ENCODE measurements around the gene CYP19A1. TPM values are rescaled to one million over a fixed set of nuclear protein-coding genes. Genes with fewer than 3 reads are reported as not detected.

Gene CYP19A1
- total RNA-seq, 4 donors from 2014 or later: 0.38 TPM; not detected in 3

DNA sequence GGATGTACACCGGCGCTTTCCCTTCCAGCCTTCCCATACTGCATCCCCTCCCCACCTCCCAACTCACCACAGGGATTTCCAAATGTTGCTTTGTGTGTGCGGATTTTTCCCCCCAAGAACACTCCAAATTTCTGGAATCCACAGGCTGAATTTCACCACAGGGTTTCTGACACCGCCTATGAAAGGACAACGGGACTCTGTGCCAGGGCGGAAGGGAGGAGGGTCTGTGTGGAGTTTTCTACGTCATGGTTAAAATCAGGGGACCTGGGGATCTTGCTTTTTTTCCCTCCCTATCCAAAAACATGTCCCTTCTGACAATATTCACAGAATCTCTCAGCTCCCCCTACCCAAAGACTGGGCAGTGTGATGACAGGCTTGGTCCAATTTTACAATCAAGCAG is 14.6 kb downstream of the CYP19A1 start:
- no peak for TF ChIP-seq POLR2A (IDR thresholded peaks at IDR 0.05)
- TF ChIP-seq, protein P1, sequence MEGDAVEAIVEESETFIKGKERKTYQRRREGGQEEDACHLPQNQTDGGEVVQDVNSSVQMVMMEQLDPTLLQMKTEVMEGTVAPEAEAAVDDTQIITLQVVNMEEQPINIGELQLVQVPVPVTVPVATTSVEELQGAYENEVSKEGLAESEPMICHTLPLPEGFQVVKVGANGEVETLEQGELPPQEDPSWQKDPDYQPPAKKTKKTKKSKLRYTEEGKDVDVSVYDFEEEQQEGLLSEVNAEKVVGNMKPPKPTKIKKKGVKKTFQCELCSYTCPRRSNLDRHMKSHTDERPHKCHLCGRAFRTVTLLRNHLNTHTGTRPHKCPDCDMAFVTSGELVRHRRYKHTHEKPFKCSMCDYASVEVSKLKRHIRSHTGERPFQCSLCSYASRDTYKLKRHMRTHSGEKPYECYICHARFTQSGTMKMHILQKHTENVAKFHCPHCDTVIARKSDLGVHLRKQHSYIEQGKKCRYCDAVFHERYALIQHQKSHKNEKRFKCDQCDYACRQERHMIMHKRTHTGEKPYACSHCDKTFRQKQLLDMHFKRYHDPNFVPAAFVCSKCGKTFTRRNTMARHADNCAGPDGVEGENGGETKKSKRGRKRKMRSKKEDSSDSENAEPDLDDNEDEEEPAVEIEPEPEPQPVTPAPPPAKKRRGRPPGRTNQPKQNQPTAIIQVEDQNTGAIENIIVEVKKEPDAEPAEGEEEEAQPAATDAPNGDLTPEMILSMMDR (IDR thresholded peaks at IDR 0.05): no peak
- no peaks in the 10 kb centered on the region for H3K36me3 ChIP-seq
- DNase-seq: no peak
- H3K27me3 ChIP-seq: peaks cover 0 to 19% (median 0%) of the 10 kb centered on the region in 4 donors
- H3K4me3 ChIP-seq: no peak overlapping the region
- no peaks in the 10 kb centered on the region for H3K4me1 ChIP-seq
- H3K27ac ChIP-seq: no peak overlapping the region
- no peaks in the 10 kb centered on the region for H3K9me3 ChIP-seq
- intact Hi-C loops (cut with DNase I): no loop called here
- 85 to 100% methylated on average over 2 to 6 of the region's 7 CpGs for WGBS, 2 donors

DNA sequence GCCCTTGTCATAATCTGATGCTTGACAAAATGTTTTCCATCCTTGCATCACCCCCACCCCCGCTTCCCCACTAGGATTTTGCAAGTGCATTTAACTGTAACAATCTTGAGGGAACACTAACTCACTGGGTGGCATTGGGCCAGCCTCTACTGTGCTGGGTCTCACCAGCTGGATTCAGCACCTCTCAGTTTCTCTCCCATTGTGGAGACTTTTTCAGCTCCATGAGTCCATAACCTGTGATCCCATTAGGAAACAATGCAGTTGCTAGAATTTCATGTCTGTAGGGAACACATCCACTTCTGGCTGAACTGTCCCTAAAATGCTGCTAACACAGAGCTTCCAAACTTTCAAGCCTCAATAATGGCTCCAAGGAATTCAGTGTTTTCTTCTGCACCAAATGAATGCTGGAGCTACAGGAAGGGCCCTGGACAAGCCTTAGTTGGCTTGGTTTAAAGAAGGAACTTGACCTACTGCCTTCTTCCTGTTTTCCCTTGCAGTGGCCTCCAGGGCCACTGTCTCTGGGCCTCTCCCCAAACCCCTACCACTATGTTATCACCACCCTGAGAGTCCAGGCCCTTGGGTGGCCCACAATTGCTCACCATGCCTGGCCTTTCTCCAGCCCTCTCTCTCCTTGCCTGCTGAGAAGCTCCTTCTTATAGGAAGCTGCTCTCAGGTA is 15.6 kb downstream of the CYP19A1 start:
- intact Hi-C loops (cut with DNase I): no loop called here
- H3K4me3 ChIP-seq: no peak overlapping the region
- no peaks in the 10 kb centered on the region for H3K4me1 ChIP-seq
- no peaks in the 10 kb centered on the region for H3K36me3 ChIP-seq
- H3K27me3 ChIP-seq: peaks cover 0 to 19% (median 0%) of the 10 kb centered on the region in 4 donors
- H3K9me3 ChIP-seq: no peaks in the 10 kb centered on the region
- WGBS, 2 donors: 88 to 92% methylated on average over 1 of the region's 1 CpG
- TF ChIP-seq POLR2A (IDR thresholded peaks at IDR 0.05): no peak
- TF ChIP-seq, protein P1 (IDR thresholded peaks at IDR 0.05): no peak
- peak overlapping the region in 2 of 4 donors; percentile 6 to 26 for H3K27ac ChIP-seq
- no peak for DNase-seq

DNA sequence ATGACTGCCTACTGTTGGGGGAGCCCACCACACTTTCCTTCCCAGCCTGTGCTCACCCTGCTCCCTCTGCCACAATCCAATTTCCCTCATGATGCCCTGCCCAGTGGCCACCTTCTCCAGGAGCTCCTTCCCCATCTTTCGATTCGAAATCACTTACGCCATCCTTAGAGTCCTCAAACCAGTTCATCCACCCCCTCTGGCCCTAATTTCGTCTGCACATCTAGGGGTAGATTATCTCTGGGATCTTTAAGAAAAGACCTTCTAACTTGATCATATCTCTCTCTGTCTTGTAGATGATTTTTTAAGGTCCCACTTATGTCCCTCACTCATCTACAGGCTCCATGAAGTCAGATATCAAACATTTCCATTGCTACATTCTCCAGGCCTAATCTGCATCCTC is 17.1 kb downstream of the CYP19A1 start:
- Histone ChIP-seq H3K27ac (no peak overlapping the region), H3K36me3 (no peaks in the 10 kb centered on the region), H3K4me3 (no peak overlapping the region), H3K4me1 (no peaks in the 10 kb centered on the region), H3K9me3 (no peaks in the 10 kb centered on the region), H3K27me3 (peaks cover 0 to 19% (median 0%) of the 10 kb centered on the region in 4 donors)
- 61 to 72% methylated on average over 4 of the region's 4 CpGs for WGBS, 2 donors
- TF ChIP-seq, protein P1 (IDR thresholded peaks at IDR 0.05): no peak
- no peak for TF ChIP-seq POLR2A (IDR thresholded peaks at IDR 0.05)
- intact Hi-C loops (cut with DNase I): no loop called here
- DNase-seq: no peak

DNA sequence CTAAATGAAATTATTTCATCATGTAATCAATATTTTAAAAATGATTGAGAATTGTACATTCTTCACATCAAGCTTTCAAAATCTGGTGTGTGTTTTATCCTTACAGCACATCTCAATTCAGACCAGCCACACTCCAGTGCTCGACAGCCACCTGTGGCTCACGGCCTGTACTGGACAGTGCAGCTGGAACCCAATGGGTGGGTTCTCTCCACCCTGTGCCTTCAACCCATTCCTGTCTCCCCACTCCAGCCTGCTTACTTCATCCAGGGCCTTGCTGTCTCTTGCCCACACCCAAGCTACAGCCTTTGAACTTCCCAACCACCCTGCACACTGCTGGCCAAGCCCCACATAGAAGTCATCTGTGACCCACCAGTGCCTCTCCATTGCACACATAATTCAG is 17.6 kb downstream of the CYP19A1 start:
- Histone ChIP-seq H3K27ac (no peak overlapping the region), H3K9me3 (no peaks in the 10 kb centered on the region), H3K27me3 (peaks cover 0 to 19% (median 0%) of the 10 kb centered on the region in 4 donors), H3K4me3 (no peak overlapping the region), H3K4me1 (no peaks in the 10 kb centered on the region), H3K36me3 (no peaks in the 10 kb centered on the region)
- intact Hi-C loops (cut with DNase I): no loop called here
- 86 to 93% methylated on average over 2 of the region's 2 CpGs for WGBS, 2 donors
- TF ChIP-seq, protein P1 (IDR thresholded peaks at IDR 0.05): no peak
- TF ChIP-seq POLR2A (IDR thresholded peaks at IDR 0.05): no peak
- DNase-seq: no peak

DNA sequence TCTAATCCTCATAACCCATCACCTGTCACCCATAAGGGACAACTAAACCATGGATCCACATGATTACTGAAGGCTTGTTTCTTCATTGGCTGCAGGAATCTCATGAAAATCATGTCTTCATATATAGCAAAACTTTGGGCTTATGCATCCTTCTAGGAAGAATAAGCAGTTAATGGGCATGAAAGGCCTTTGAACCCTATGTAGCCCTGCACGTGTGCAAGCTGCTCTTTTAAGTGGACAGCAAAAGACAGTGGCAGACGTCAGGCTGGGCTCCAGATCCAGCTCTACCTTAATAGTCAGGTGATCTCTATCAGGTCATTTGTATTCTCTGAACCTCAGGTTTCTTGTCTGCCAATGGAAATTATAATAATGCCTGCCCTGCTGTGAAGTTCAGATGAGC is 18.9 kb downstream of the CYP19A1 start:
- Histone ChIP-seq H3K9me3 (no peaks in the 10 kb centered on the region), H3K4me3 (no peak overlapping the region), H3K27ac (no peak overlapping the region), H3K4me1 (no peaks in the 10 kb centered on the region), H3K36me3 (no peaks in the 10 kb centered on the region), H3K27me3 (peaks cover 0 to 13% (median 0%) of the 10 kb centered on the region in 4 donors)
- intact Hi-C loops (cut with DNase I): no loop called here
- TF ChIP-seq, protein P1 (IDR thresholded peaks at IDR 0.05): no peak
- TF ChIP-seq POLR2A (IDR thresholded peaks at IDR 0.05): no peak
- DNase-seq: no peak
- WGBS, 2 donors: 71 to 89% methylated on average over 2 of the region's 2 CpGs

Measured in esophagus squamous epithelium (tissue), 5 donors.